GM04503 (cell line): ENCODE measurements around the gene GCM1.
"Not testable (repeated sequence)": the region's sequence is repeated elsewhere in the genome, so short reads cannot be mapped to it uniquely, and the experiment has no call there.

Source experiments
- DNase-seq: peaks from one replicate; pipeline ENCODE4 v3.0.0-alpha.2; 2012; ENCODE audit warnings: low read depth

The GCM1 gene, protein sequence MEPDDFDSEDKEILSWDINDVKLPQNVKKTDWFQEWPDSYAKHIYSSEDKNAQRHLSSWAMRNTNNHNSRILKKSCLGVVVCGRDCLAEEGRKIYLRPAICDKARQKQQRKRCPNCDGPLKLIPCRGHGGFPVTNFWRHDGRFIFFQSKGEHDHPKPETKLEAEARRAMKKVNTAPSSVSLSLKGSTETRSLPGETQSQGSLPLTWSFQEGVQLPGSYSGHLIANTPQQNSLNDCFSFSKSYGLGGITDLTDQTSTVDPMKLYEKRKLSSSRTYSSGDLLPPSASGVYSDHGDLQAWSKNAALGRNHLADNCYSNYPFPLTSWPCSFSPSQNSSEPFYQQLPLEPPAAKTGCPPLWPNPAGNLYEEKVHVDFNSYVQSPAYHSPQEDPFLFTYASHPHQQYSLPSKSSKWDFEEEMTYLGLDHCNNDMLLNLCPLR

GRCh38 chr6:53148684-53149083 lies at the start of gene GCM1:
Gene GCM1, minus strand, starts transcription at chr6:53148841. Its CDS starts 3,209 bp downstream, at chr6:53145632.
- no peak for DNase-seq

DNA sequence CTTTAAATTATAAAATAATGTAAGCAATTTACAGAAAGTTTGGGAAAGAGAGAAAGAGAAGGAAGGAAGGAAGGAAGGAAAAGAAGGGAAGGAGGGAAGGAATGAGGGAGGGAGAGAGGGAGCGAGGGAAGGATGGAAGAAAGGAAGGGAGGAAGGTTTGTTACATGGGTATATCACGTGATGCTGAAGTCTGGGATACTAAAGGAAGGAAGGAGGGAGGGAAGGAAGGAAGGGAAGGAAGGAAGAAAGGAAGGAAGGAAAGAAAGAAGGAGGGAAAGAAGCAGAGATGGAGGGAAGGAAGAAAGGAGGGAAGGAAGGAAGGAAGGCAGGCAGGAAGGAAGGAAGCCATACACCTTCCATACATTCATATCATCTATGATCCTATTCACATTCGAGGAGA lies 48.9 kb upstream of the GCM1 start:
- no peak for DNase-seq

GRCh38 chr6:53195048-53195447 lies 46.4 kb upstream of the GCM1 start:
- no peak for DNase-seq

GRCh38 chr6:53192682-53193188 lies 44.1 kb upstream of the GCM1 start:
- no peak for DNase-seq

- DNase-seq, result no peak
These were observed 40.9 kb upstream of the GCM1 start for GRCh38 chr6:53189554-53189953.

- DNase-seq, result no peak
These were observed 40.2 kb upstream of the GCM1 start for GRCh38 chr6:53188833-53189232.

- no peak for DNase-seq
These were observed 32.0 kb upstream of the GCM1 start for GRCh38 chr6:53180678-53181077.

DNA sequence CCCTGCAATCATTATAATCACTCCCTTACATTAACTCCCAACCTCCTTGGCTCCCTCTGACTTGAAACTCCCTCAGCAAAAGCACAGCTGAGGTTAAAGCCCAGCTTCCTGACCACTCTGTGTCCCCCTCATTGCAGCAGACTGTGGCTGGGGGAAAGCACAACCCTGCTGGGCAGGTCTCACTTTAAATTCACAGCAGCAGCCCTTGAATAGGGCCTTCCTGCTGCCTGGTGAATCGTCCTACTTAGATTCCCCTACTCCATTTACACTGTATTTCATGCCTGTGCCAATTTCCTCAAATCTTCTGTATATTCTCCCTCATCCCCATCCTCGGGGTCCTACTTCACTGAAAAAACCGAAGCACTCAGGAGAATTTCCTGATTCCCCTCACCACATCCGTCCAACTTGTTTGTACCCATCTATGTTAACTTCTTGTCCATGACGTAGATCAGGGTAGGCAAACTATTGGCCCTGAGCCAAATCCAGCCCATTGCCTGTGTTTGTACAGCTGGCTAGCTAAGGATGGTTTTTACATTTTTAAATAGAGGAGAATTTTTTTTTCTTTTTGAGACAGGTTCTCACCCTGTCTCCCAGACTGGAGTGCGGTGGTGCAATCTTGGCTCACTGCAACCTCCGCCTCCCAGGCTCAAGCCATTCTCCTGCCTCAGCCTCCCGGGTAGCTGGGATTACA lies 31.5 kb upstream of the GCM1 start:
- DNase-seq, result no peak

DNA sequence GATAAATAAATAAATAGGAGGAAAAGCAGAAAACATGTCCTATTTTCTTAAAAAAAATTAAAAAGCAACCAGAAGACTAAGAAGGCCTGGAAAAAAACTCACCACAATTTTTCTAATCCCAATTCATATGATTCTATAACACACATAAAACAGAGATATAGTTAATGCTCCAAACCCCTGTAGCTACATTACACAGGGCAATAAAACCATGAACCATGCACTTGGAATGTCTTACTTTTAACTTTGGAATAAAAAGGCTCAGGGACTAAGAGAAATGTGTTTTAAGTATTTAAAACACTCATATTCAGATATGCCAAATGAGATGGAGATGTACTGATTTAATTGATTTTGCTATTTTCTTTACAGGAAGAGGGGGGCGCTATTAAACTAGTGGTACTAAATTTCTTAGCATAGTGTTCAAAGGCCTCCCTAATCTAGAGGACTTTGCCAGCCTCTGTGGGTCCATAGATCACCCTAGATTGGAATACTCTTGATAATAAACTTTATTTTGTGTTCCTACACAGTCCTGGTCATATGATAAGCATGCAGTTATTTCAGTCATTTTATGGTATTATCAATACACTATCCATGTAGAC lies 30.3 kb upstream of the GCM1 start:
- DNase-seq, result no peak

GRCh38 chr6:53175027-53175426 lies 26.4 kb upstream of the GCM1 start:
- DNase-seq, result no peak

GRCh38 chr6:53172468-53172803 lies 23.8 kb upstream of the GCM1 start:
- no peak for DNase-seq

- no peak for DNase-seq
These were observed 23.2 kb upstream of the GCM1 start for GRCh38 chr6:53171605-53172467.

DNA sequence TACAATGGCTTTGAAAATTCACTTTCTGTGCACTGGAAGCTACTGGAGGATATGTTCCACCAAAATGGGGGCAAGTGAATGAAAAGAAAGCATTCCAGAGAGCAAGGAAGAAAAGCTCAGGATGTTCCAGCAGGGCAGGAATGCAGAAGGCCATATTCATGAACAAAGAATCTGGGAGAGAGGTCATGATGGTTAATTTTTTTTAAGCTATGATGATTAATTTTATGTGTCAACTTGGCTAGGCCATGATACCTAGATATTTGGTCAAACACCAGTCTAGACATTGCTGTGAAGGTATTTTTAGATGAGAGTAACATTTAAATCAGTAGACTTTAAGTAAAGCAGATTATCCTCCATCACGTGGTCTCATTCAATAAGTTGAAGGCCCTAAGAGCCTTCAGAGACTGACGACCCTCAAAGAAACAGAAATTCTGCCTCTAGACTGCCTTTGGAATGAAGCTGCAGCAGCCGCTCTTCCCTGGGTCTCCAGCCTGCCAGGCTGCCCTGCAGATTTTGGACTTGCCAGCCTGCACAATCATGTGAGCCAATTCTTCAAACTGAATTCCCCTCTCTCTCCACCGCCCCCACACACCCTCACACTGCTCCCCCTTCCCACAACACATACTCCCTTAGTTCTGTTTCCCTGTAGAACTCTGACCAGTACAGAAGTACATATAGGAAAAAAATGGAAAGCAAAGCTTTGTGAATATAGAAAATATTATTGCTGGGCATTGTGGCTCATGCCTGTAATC lies 20.1 kb upstream of the GCM1 start:
- DNase-seq, result peak; percentile 50

DNA sequence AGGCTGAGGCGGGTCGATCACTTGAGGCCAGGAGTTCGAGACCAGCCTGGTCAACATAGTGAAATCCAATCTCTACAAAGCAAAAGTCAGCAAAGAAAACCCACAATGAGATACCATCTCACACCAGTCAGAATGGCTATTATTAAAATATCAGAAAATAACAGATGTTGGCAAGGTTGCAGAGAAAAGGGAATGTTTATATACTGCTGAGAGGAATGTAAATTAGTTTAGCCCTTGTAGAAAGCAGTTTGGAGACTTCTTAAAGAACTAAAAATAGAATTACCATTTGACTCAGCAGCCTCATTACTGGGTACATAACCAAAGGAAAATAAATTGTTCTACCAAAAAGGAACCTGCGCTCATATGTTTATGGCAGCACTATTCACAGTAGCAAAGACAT lies 16.7 kb upstream of the GCM1 start:
- DNase-seq, result peak; percentile 35

- DNase-seq, result no peak
These were observed 14.0 kb upstream of the GCM1 start for GRCh38 chr6:53162606-53163005.

- DNase-seq, result no peak
These were observed 12.9 kb upstream of the GCM1 start for GRCh38 chr6:53161481-53162009.

GRCh38 chr6:53159558-53159957 lies 10.9 kb upstream of the GCM1 start:
- DNase-seq, result no peak

DNA sequence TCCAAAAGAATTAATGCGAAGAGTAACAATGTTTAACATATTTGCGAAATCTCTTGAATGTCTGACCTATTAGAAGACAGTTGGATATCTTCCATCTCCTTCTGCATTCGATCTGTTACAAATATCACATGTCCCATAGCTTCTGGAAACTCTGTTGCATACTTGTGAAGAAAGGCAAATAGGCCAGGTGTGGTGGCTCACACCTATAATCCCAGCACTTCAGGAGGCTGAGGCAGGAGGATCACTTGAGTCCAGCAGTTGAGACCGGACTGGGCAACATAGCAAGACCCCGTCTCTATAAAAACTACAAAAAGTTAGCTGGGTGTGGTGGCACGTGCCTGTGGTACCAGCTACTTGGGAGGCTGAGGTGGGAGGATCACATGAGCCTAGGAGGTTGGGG lies 9.4 kb upstream of the GCM1 start:
- DNase-seq, result not testable (repeated sequence)

GRCh38 chr6:53155279-53155678 lies 6.6 kb upstream of the GCM1 start:
- DNase-seq, result not testable (repeated sequence)

GRCh38 chr6:53154794-53155193 lies 6.2 kb upstream of the GCM1 start:
- no peak for DNase-seq

GRCh38 chr6:53154071-53154470 lies 5.4 kb upstream of the GCM1 start:
- no peak for DNase-seq
